Measurements from ENCODE around the gene ZDHHC12. TPM values are rescaled to one million over a fixed set of nuclear protein-coding genes. Genes with fewer than 3 reads are reported as not detected.

Gene ZDHHC12
- total and polyA plus RNA-seq, 2 of the 13 experiments (the other 11 are each of a cell fraction or from before 2014, with no cell fraction given) = 25.4 to 28.0 TPM

DNA sequence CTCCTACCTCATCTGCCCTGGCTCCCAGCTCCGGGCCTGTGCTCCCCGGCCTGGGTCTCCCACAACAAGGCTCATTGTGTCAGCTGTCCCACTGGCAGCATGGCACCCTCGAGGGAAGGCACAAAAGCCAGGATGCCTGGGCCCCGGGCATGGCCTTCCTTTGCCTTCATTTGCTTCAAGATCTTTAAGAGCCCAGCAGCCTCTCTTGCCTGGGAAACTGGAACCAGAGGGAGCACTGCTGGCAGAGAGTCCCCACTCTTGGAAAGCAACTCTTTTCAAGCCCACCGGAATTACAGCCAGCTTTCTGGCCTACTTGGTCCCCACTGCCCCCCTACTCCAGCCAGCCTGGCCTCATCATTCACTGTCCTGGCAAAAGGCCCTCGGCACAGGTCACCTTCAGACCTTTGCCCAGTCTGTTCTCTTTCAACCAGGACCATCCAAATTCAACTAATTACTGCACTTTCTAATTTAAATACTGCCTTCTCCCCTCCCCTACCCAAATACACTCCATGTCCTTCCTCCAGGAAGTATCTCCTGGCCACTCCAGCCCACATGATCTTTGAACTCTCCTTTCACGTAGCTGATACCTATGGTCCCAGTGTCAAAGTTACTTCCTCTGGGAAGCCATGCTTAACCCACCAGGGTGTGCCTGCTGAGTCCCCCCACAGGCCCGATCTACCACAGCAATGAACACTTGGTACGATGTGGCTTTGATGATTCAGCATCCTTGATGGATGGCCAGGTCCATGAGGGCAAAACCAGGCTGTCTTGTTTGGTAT lies 38.9 kb upstream of the ZDHHC12 start (continued):
- TF ChIP-seq CEBPB (IDR thresholded peaks at IDR 0.05; ENCODE audit: borderline replicate concordance, low read depth, low read length) (no peak), ZNF430 (CRISPR knock-in tag; IDR thresholded peaks at IDR 0.05) (no peak), JARID2 (CRISPR knock-in tag; IDR thresholded peaks at IDR 0.05; ENCODE audit: insufficient replicate concordance) (no peak), ZNF3 (CRISPR knock-in tag; IDR thresholded peaks at IDR 0.05) (no peak), MAFG (CRISPR knock-in tag; IDR thresholded peaks at IDR 0.05) (peak; percentile 43; the same call in 1 of the 2 replicates), ARID4A (CRISPR knock-in tag; IDR thresholded peaks at IDR 0.05; ENCODE audit: borderline replicate concordance) (peak; percentile 24; the same call in 1 of the 2 replicates), MZF1 (CRISPR knock-in tag; IDR thresholded peaks at IDR 0.05; ENCODE audit: borderline replicate concordance) (0 out of 2 replicates have a peak, but pooled peaks have one; percentile 8), ZNF75D (CRISPR knock-in tag; IDR thresholded peaks at IDR 0.05; ENCODE audit: borderline replicate concordance) (no peak), FOXM1 (CRISPR knock-in tag; IDR thresholded peaks at IDR 0.05) (no peak), ZNF747 (CRISPR knock-in tag; IDR thresholded peaks at IDR 0.05; ENCODE audit: borderline replicate concordance) (no peak), ZNF883 (CRISPR knock-in tag; IDR thresholded peaks at IDR 0.05; ENCODE audit: not compliant biosample characterization) (no peak), ZFP41 (CRISPR knock-in tag; IDR thresholded peaks at IDR 0.05; ENCODE audit: borderline replicate concordance) (no peak), ZNF501 (CRISPR knock-in tag; IDR thresholded peaks at IDR 0.05) (peak; percentile 42; the same call in 1 of the 2 replicates), MED1 (CRISPR knock-in tag; IDR thresholded peaks at IDR 0.05) (peak; percentile 27; the same call in 1 of the 2 replicates)
- TF ChIP-seq, protein P1, sequence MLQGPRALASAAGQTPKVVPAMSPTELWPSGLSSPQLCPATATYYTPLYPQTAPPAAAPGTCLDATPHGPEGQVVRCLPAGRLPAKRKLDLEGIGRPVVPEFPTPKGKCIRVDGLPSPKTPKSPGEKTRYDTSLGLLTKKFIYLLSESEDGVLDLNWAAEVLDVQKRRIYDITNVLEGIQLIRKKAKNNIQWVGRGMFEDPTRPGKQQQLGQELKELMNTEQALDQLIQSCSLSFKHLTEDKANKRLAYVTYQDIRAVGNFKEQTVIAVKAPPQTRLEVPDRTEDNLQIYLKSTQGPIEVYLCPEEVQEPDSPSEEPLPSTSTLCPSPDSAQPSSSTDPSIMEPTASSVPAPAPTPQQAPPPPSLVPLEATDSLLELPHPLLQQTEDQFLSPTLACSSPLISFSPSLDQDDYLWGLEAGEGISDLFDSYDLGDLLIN (CRISPR knock-in tag; IDR thresholded peaks at IDR 0.05; ENCODE audit: borderline replicate concordance) = no peak
- TF ChIP-seq, protein P2, sequence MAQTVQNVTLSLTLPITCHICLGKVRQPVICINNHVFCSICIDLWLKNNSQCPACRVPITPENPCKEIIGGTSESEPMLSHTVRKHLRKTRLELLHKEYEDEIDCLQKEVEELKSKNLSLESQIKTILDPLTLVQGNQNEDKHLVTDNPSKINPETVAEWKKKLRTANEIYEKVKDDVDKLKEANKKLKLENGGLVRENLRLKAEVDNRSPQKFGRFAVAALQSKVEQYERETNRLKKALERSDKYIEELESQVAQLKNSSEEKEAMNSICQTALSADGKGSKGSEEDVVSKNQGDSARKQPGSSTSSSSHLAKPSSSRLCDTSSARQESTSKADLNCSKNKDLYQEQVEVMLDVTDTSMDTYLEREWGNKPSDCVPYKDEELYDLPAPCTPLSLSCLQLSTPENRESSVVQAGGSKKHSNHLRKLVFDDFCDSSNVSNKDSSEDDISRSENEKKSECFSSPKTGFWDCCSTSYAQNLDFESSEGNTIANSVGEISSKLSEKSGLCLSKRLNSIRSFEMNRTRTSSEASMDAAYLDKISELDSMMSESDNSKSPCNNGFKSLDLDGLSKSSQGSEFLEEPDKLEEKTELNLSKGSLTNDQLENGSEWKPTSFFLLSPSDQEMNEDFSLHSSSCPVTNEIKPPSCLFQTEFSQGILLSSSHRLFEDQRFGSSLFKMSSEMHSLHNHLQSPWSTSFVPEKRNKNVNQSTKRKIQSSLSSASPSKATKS (CRISPR knock-in tag; IDR thresholded peaks at IDR 0.05) = no peak

Measured in HepG2 (cell line).